ENCODE results near the gene FAM170B. TPM values are rescaled to one million over a fixed set of nuclear protein-coding genes. Genes with fewer than 3 reads are reported as not detected.

FAM170B gene
- total and polyA plus RNA-seq, 7 donors, result 0.01 TPM; not detected in 6

GRCh38 chr10:49152037-49152436, 18.2 kb upstream of the FAM170B start:
- DNase-seq (no peak), ATAC-seq (no peak)
- no peaks in the 10 kb centered on the region for H3K36me3 ChIP-seq (ENCODE audit: insufficient read depth in 1 of 2, low read depth in 1 of 2)
- no peaks in the 10 kb centered on the region for H3K27me3 ChIP-seq (ENCODE audit: insufficient read depth in 3 of 3, low read length in 2 of 3)
- no peak overlapping the region for H3K4me3 ChIP-seq
- TF ChIP-seq CTCF (IDR thresholded peaks at IDR 0.05), result no peak
- WGBS, 3 donors, result 94 to 98% (median 97%) methylated on average over 4 of the region's 4 CpGs
- no peak overlapping the region for H3K27ac ChIP-seq
- no peaks in the 10 kb centered on the region for H3K4me1 ChIP-seq
- H3K9me3 ChIP-seq, result no peaks in the 10 kb centered on the region
- intact Hi-C loops (cut with DNase I), result no loop called here

GRCh38 chr10:49151481-49151880, 17.7 kb upstream of the FAM170B start:
- Histone ChIP-seq H3K9me3 (no peaks in the 10 kb centered on the region), H3K4me1 (no peaks in the 10 kb centered on the region), H3K27ac (no peak overlapping the region), H3K36me3 (ENCODE audit: insufficient read depth in 1 of 2, low read depth in 1 of 2) (no peaks in the 10 kb centered on the region), H3K4me3 (no peak overlapping the region), H3K27me3 (ENCODE audit: insufficient read depth in 3 of 3, low read length in 2 of 3) (no peaks in the 10 kb centered on the region)
- 84 to 94% (median 88%) methylated on average over 1 of the region's 1 CpG for WGBS, 3 donors
- intact Hi-C loops (cut with DNase I), result no loop called here
- DNase-seq (no peak), ATAC-seq (no peak)
- TF ChIP-seq CTCF (IDR thresholded peaks at IDR 0.05), result no peak

GRCh38 chr10:49151025-49151445, 17.2 kb upstream of the FAM170B start:
- H3K27me3 ChIP-seq (ENCODE audit: insufficient read depth in 3 of 3, low read length in 2 of 3), result no peaks in the 10 kb centered on the region

GRCh38 chr10:49150426-49150825, 16.6 kb upstream of the FAM170B start:
- no peak overlapping the region for H3K27ac ChIP-seq
- ATAC-seq, result no peak

More at GRCh38 chr10:49151025-49151445, 17.2 kb upstream of the FAM170B start:
- no peaks in the 10 kb centered on the region for H3K4me1 ChIP-seq
- H3K4me3 ChIP-seq, result no peak overlapping the region
- DNase-seq, result no peak
- no peak overlapping the region for H3K27ac ChIP-seq
- no peak for TF ChIP-seq CTCF (IDR thresholded peaks at IDR 0.05)
- intact Hi-C loops (cut with DNase I), result no loop called here
- 56 to 70% (median 57%) methylated on average over 2 of the region's 2 CpGs for WGBS, 3 donors
- no peak for ATAC-seq
- no peaks in the 10 kb centered on the region for H3K36me3 ChIP-seq (ENCODE audit: insufficient read depth in 1 of 2, low read depth in 1 of 2)
- H3K9me3 ChIP-seq, result no peaks in the 10 kb centered on the region

More at GRCh38 chr10:49150426-49150825, 16.6 kb upstream of the FAM170B start:
- intact Hi-C loops (cut with DNase I), result no loop called here
- TF ChIP-seq CTCF (IDR thresholded peaks at IDR 0.05), result no peak
- DNase-seq, result no peak
- Histone ChIP-seq H3K9me3 (no peaks in the 10 kb centered on the region), H3K27me3 (ENCODE audit: insufficient read depth in 3 of 3, low read length in 2 of 3) (no peaks in the 10 kb centered on the region), H3K36me3 (ENCODE audit: insufficient read depth in 1 of 2, low read depth in 1 of 2) (no peaks in the 10 kb centered on the region), H3K4me1 (no peaks in the 10 kb centered on the region), H3K4me3 (no peak overlapping the region)
- 54 to 72% (median 58%) methylated on average over 5 of the region's 5 CpGs for whole genome bisulfite sequencing, 3 donors
